Measurements from ENCODE around the gene PIK3C2G.

DNA sequence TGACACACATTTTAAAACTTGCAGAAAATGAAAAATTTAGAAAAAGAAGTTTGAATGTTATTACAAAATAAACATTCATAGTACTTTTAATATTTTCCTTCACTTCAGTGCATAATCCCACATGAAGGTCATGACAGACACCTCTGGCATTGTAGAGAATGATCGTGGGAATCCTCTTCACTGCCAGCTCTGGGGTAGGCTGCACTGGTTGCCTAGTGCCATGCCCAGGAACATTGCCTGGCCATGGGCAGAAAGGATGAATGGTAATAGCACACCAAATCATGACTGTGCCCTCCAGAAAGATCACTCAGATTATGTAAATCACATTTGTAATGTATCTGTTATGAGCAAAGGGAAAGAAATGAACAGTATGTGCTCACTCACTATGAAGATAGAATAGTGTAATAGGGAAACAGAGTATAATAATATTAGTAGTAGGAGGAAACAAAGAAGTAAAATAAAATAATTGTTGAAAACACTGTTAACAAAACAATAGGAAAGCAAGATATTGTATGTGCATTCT is 314.8 kb downstream of the PIK3C2G start:
- no peak for TF ChIP-seq CTCF (IDR thresholded peaks at IDR 0.05; ENCODE audit: insufficient read depth, low read length)
- TF ChIP-seq, protein P1, sequence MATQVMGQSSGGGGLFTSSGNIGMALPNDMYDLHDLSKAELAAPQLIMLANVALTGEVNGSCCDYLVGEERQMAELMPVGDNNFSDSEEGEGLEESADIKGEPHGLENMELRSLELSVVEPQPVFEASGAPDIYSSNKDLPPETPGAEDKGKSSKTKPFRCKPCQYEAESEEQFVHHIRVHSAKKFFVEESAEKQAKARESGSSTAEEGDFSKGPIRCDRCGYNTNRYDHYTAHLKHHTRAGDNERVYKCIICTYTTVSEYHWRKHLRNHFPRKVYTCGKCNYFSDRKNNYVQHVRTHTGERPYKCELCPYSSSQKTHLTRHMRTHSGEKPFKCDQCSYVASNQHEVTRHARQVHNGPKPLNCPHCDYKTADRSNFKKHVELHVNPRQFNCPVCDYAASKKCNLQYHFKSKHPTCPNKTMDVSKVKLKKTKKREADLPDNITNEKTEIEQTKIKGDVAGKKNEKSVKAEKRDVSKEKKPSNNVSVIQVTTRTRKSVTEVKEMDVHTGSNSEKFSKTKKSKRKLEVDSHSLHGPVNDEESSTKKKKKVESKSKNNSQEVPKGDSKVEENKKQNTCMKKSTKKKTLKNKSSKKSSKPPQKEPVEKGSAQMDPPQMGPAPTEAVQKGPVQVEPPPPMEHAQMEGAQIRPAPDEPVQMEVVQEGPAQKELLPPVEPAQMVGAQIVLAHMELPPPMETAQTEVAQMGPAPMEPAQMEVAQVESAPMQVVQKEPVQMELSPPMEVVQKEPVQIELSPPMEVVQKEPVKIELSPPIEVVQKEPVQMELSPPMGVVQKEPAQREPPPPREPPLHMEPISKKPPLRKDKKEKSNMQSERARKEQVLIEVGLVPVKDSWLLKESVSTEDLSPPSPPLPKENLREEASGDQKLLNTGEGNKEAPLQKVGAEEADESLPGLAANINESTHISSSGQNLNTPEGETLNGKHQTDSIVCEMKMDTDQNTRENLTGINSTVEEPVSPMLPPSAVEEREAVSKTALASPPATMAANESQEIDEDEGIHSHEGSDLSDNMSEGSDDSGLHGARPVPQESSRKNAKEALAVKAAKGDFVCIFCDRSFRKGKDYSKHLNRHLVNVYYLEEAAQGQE (IDR thresholded peaks at IDR 0.05; ENCODE audit: insufficient replicate concordance, low read depth): no peak
- TF ChIP-seq POLR2AphosphoS5 (IDR thresholded peaks at IDR 0.05; ENCODE audit: low read depth): no peak
- TF ChIP-seq GABPA (IDR thresholded peaks at IDR 0.05; ENCODE audit: low read depth): no peak
- no peak for TF ChIP-seq SPI1 (IDR thresholded peaks at IDR 0.05; ENCODE audit: borderline replicate concordance, low read depth)

Measured in HL-60 (cell line).